ENCODE results near the gene LPP.

LPP gene

GRCh38 chr3:188573291-188573940 is 419.5 kb downstream of the LPP start:
- peak; percentile 17 for DNase-seq

GRCh38 chr3:188573956-188574355 is 420.0 kb downstream of the LPP start:
- DNase-seq, result no peak

GRCh38 chr3:188574885-188575284 is 420.9 kb downstream of the LPP start:
- no peak for DNase-seq

- no peak for DNase-seq
Measured at GRCh38 chr3:188575501-188575900, 421.5 kb downstream of the LPP start.

GRCh38 chr3:188577539-188577938 is 423.6 kb downstream of the LPP start:
- DNase-seq, result no peak

- no peak for DNase-seq
Measured at GRCh38 chr3:188578576-188579363, 424.8 kb downstream of the LPP start.

GRCh38 chr3:188580223-188580622 is 426.3 kb downstream of the LPP start:
- no peak for DNase-seq

- DNase-seq, result no peak
Measured at GRCh38 chr3:188580659-188581058, 426.7 kb downstream of the LPP start.

- no peak for DNase-seq
Measured at GRCh38 chr3:188581365-188581764, 427.4 kb downstream of the LPP start.

- no peak for DNase-seq
Measured at GRCh38 chr3:188581792-188582191, 427.8 kb downstream of the LPP start.

GRCh38 chr3:188583341-188584161 is 429.6 kb downstream of the LPP start:
- DNase-seq, result no peak

- no peak for DNase-seq
Measured at GRCh38 chr3:188584162-188584529, 430.2 kb downstream of the LPP start.

GRCh38 chr3:188584958-188585689 is 431.2 kb downstream of the LPP start:
- peak; percentile 12 for DNase-seq

- no peak for DNase-seq
Measured at GRCh38 chr3:188589071-188589470, 435.1 kb downstream of the LPP start.

- DNase-seq, result no peak
Measured at GRCh38 chr3:188589771-188590170, 435.8 kb downstream of the LPP start.

- DNase-seq, result no peak
Measured at GRCh38 chr3:188590557-188590956, 436.6 kb downstream of the LPP start.

- DNase-seq, result peak; percentile 59
Measured at GRCh38 chr3:188594139-188594538, 440.2 kb downstream of the LPP start.

- DNase-seq, result no peak
Measured at GRCh38 chr3:188595890-188596376, 442.0 kb downstream of the LPP start.

GRCh38 chr3:188598894-188599293 is 444.9 kb downstream of the LPP start:
- DNase-seq, result no peak

GRCh38 chr3:188602111-188602510 is 448.2 kb downstream of the LPP start:
- no peak for DNase-seq

- no peak for DNase-seq
Measured at GRCh38 chr3:188602620-188603019, 448.7 kb downstream of the LPP start.

GRCh38 chr3:188604651-188605050 is 450.7 kb downstream of the LPP start:
- DNase-seq, result no peak

- DNase-seq, result no peak
Measured at GRCh38 chr3:188605231-188605630, 451.3 kb downstream of the LPP start.

All from midbrain (tissue), 1 donor.